ENCODE results near the gene SOD2. TPM values are rescaled to one million over a fixed set of nuclear protein-coding genes. Genes with fewer than 3 reads are reported as not detected.
"Not testable (repeated sequence)": the region's sequence is repeated elsewhere in the genome, so short reads cannot be mapped to it uniquely, and the experiment has no call there.

Gene SOD2
- total RNA-seq, 1 experiment from 2014 or later: 98.6 TPM

GRCh38 chr6:159676890-159677505 is 16.0 kb downstream of the SOD2 start:
- H3K27me3 ChIP-seq (ENCODE audit: insufficient read depth, low read length): no peaks in the 10 kb centered on the region
- DNase-seq (ENCODE audit: low read depth, low spot score) (no peak), ATAC-seq (no peak)
- no TSS peak for BruUV-seq (replicated peaks)
- ChIA-PET POLR2A (no interaction called here), CTCF (no interaction called here), RAD21 (ENCODE audit: low non-redundant PET in 1 of 2, low total read pairs in 2 of 2, uncharacterized antibody in 2 of 2, unreplicated experiment in 2 of 2) (no interaction called here)
- no peak overlapping the region for H3K4me3 ChIP-seq (replicated peaks in 1 of 2; ENCODE audit: low read depth in 1 of 2, low read length in 2 of 2)
- TF ChIP-seq RAD21 (IDR thresholded peaks at IDR 0.05; ENCODE audit: low read depth): no peak
- TF ChIP-seq ELF1 (IDR thresholded peaks at IDR 0.05; ENCODE audit: borderline replicate concordance, low read depth): no peak
- TF ChIP-seq SIN3A (IDR thresholded peaks at IDR 0.05; ENCODE audit: low read depth): no peak
- no peak for TF ChIP-seq CBX3 (IDR thresholded peaks at IDR 0.05; ENCODE audit: low read depth)
- no peak for TF ChIP-seq TCF7L2 (IDR thresholded peaks at IDR 0.05; ENCODE audit: borderline replicate concordance, extremely low read depth, insufficient read depth, insufficient read length)
- TF ChIP-seq SRF (IDR thresholded peaks at IDR 0.05; ENCODE audit: low read depth): no peak
- no peak for TF ChIP-seq POLR2AphosphoS5 (IDR thresholded peaks at IDR 0.05; ENCODE audit: low read depth, low read length)
- no peak for TF ChIP-seq REST (IDR thresholded peaks at IDR 0.05; ENCODE audit: low read depth)
- no peak for TF ChIP-seq CEBPB (IDR thresholded peaks at IDR 0.05; ENCODE audit: low read depth)
- TF ChIP-seq FOSL1 (IDR thresholded peaks at IDR 0.05; ENCODE audit: low read depth): no peak
- TF ChIP-seq ZFX (IDR thresholded peaks at IDR 0.05): no peak
- H4K20me1 ChIP-seq (ENCODE audit: insufficient read depth): no peaks in the 10 kb centered on the region
- H3K27ac ChIP-seq (ENCODE audit: low read depth, low read length): no peak overlapping the region
- H3K4me1 ChIP-seq (ENCODE audit: control insufficient read depth in 1 of 2, insufficient read depth in 2 of 2, low read length in 2 of 2): no peaks in the 10 kb centered on the region
- no peak overlapping the region for H3K9ac ChIP-seq (ENCODE audit: low read length)
- H3K9me2 ChIP-seq (ENCODE audit: insufficient read depth): no peaks in the 10 kb centered on the region
- H3K4me2 ChIP-seq (ENCODE audit: low read length): no peak overlapping the region
- intact Hi-C loops (cut with micrococcal nuclease): no loop called here
- H3K36me3 ChIP-seq (ENCODE audit: control insufficient read depth in 1 of 2, insufficient read depth in 2 of 2, low read length in 2 of 2): peaks cover 0 to 3% of the 10 kb centered on the region in 2 experiments; a peak in 2 of 4 replicates
- H2AFZ ChIP-seq (ENCODE audit: low read depth, low read length, poor library complexity, severe bottlenecking): no peak overlapping the region
- H3K79me2 ChIP-seq (ENCODE audit: insufficient read depth, low read length): no peaks in the 10 kb centered on the region
- no peaks in the 10 kb centered on the region for H3K9me3 ChIP-seq (ENCODE audit: control insufficient read depth in 1 of 2, insufficient read depth in 1 of 2, low read depth in 1 of 2, low read length in 2 of 2)

GRCh38 chr6:159676236-159676635 is 16.8 kb downstream of the SOD2 start:
- H3K36me3 ChIP-seq (ENCODE audit: control insufficient read depth in 1 of 2, insufficient read depth in 2 of 2, low read length in 2 of 2); RAD21 ChIA-PET (ENCODE audit: low non-redundant PET in 1 of 2, low total read pairs in 2 of 2, uncharacterized antibody in 2 of 2, unreplicated experiment in 2 of 2); DNase-seq (ENCODE audit: low read depth, low spot score); POLR2A ChIA-PET; ATAC-seq; intact Hi-C loops (cut with micrococcal nuclease); H2AFZ ChIP-seq (ENCODE audit: low read depth, low read length, poor library complexity, severe bottlenecking); H3K4me3 ChIP-seq (replicated peaks in 1 of 2; ENCODE audit: low read depth in 1 of 2, low read length in 2 of 2); H3K27me3 ChIP-seq (ENCODE audit: insufficient read depth, low read length); H3K79me2 ChIP-seq (ENCODE audit: insufficient read depth, low read length); H3K9me2 ChIP-seq (ENCODE audit: insufficient read depth); BruUV-seq (replicated peaks); H3K27ac ChIP-seq (ENCODE audit: low read depth, low read length); H4K20me1 ChIP-seq (ENCODE audit: insufficient read depth); H3K9ac ChIP-seq (ENCODE audit: low read length); H3K4me1 ChIP-seq (ENCODE audit: control insufficient read depth in 1 of 2, insufficient read depth in 2 of 2, low read length in 2 of 2); H3K4me2 ChIP-seq (ENCODE audit: low read length); H3K9me3 ChIP-seq (ENCODE audit: control insufficient read depth in 1 of 2, insufficient read depth in 1 of 2, low read depth in 1 of 2, low read length in 2 of 2); CTCF ChIA-PET: not testable (repeated sequence)
